Prostate gland (tissue), 2 donors: ENCODE measurements around the gene APPBP2. TPM values are rescaled to one million over a fixed set of nuclear protein-coding genes. Genes with fewer than 3 reads are reported as not detected.

ENCODE experiments used
- DNase-seq: peaks from one replicate; pipeline ENCODE4 v3.0.0-alpha.2; 2019; ENCODE audit warnings: low spot score
- H3K27ac ChIP-seq, 2 donors: fragments of 200-600 bp; sonication (generic); 2 replicates each; pipeline ENCODE4 v1.5.1; 2017 to 2019
- H3K27me3 ChIP-seq: fragments of 200-600 bp; sonication (generic); replicated peaks from 2 replicates; pipeline ENCODE4 v1.5.1; 2019; ENCODE audit not compliant: insufficient read depth
- H3K36me3 ChIP-seq, 2 donors: fragments of 200-600 bp; sonication (generic); 1 replicate in 1 of 2; 2 replicates in 1 of 2; pipeline versions ENCODE4 v1.5.1 to v1.8.1; 2017 to 2019
- H3K4me1 ChIP-seq: fragments of 200-600 bp; sonication (generic); replicated peaks from 2 replicates; pipeline ENCODE4 v1.5.1; 2019
- H3K4me3 ChIP-seq, 2 donors: fragments of 200-600 bp; sonication (generic); 2 replicates each; pipeline ENCODE4 v1.5.1; 2017 to 2019
- H3K9me3 ChIP-seq: fragments of 200-600 bp; sonication (generic); 2 replicates; pipeline ENCODE4 v1.5.1; 2017
- POLR2A ChIP-seq: fragments of 450-650 bp; IDR thresholded peaks from one replicate; pipeline ENCODE4 v1.6.1; 2016; ENCODE audit warnings: antibody characterized with exemption, mild to moderate bottlenecking
- POLR2AphosphoS5 ChIP-seq: sonication (generic); formaldehyde crosslinking; IDR thresholded peaks from one replicate; pipeline ENCODE4 v1.6.1; 2017; ENCODE audit warnings: antibody characterized with exemption
- WGBS: methylation state at CpG from one replicate; pipeline ENCODE4 v1.1.5; 2018; 5-methylcytosine and 5-hydroxymethylcytosine counted together
- intact Hi-C: fragments of 100-400 bp; cut with DNase I; formaldehyde crosslinking; loops from one replicate; pipeline ENCODE4 v1.14.2; 2022
- total RNA-seq, 2 donors: library from RNA; depleted of rRNA; stranded (reverse); fragments of >200 nt; gene quantifications; one replicate each; pipeline ENCODE4 v1.1.0, GENCODE V29; 2016
- TF ChIP-seq, protein P1 (sequence below), 4 experiments: fragments of 200-600 bp in 2 of 4; fragments of 450-650 bp in 2 of 4; sonication (generic) in 2 of 4; IDR thresholded peaks; 1 replicate in 3 of 4; 2 replicates in 1 of 4; pipeline ENCODE4 v1.5.1; 2016 to 2019; ENCODE audit warnings: antibody characterized with exemption in 4 of 4, mild to moderate bottlenecking in 2 of 4, moderate library complexity in 2 of 4

The APPBP2 gene
- total RNA-seq, 2 donors from 2014 or later = 35.7 to 50.0 TPM

DNA sequence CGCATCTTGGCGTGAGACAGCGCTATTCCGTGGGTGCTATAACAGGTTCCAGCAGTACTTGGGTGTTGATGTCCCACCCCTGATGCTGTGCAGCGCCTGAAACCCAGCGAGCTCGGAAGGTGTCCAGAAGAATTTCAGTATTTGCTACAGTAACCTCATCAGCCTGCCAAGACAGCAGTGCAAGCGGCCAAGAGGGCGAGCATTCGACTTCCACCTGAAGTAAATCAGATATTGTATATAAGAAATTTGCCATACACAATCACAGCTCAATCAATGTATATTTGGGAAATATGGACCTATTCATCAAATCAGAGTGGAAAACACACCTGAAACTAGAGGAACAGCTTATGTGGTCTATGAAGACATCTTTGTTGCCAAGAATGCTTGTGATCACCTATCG, 13.0 kb downstream of the APPBP2 start:
- intact Hi-C loops = no loop called here
- H3K36me3 ChIP-seq = no peaks in the 10 kb centered on the region

DNA sequence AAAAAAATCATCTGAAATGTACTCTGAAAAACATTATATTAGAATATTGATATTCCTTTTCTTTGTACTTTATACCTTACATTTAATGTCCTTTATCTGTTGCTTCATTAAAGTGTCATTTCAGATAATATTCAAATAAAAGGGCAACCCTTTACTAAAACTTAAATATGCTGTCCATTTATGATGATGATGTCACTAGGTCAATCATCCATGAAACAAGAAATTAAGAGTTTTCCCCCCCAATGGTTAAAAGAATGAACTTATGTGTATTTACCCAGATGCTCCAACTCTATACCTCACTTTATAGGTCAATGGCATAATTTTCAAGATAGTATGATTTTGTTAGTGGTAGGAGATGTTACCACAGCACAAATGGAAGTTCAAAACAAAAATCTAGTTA, 15.3 kb downstream of the APPBP2 start:
- Histone ChIP-seq H3K4me3 (no peak overlapping the region), H3K36me3 (no peaks in the 10 kb centered on the region), H3K9me3 (no peaks in the 10 kb centered on the region), H3K4me1 (no peaks in the 10 kb centered on the region), H3K27me3 (no peaks in the 10 kb centered on the region), H3K27ac (no peak overlapping the region)
- TF ChIP-seq, protein P1, sequence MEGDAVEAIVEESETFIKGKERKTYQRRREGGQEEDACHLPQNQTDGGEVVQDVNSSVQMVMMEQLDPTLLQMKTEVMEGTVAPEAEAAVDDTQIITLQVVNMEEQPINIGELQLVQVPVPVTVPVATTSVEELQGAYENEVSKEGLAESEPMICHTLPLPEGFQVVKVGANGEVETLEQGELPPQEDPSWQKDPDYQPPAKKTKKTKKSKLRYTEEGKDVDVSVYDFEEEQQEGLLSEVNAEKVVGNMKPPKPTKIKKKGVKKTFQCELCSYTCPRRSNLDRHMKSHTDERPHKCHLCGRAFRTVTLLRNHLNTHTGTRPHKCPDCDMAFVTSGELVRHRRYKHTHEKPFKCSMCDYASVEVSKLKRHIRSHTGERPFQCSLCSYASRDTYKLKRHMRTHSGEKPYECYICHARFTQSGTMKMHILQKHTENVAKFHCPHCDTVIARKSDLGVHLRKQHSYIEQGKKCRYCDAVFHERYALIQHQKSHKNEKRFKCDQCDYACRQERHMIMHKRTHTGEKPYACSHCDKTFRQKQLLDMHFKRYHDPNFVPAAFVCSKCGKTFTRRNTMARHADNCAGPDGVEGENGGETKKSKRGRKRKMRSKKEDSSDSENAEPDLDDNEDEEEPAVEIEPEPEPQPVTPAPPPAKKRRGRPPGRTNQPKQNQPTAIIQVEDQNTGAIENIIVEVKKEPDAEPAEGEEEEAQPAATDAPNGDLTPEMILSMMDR (IDR thresholded peaks at IDR 0.05) = no peak
- TF ChIP-seq POLR2AphosphoS5 (no peak), POLR2A (no peak)
- intact Hi-C loops = no loop called here
- no peak for DNase-seq

More for the DNA sequence above, 13.0 kb downstream of the APPBP2 start:
- Histone ChIP-seq H3K27ac (no peak overlapping the region), H3K4me1 (no peaks in the 10 kb centered on the region), H3K4me3 (no peak overlapping the region), H3K9me3 (no peaks in the 10 kb centered on the region), H3K27me3 (no peaks in the 10 kb centered on the region)
- 97% methylated on average over 11 of the region's 11 CpGs for WGBS
- TF ChIP-seq, protein P1 (IDR thresholded peaks at IDR 0.05) = no peak
- TF ChIP-seq POLR2AphosphoS5 = no peak
- no peak for TF ChIP-seq POLR2A
- no peak for DNase-seq

DNA sequence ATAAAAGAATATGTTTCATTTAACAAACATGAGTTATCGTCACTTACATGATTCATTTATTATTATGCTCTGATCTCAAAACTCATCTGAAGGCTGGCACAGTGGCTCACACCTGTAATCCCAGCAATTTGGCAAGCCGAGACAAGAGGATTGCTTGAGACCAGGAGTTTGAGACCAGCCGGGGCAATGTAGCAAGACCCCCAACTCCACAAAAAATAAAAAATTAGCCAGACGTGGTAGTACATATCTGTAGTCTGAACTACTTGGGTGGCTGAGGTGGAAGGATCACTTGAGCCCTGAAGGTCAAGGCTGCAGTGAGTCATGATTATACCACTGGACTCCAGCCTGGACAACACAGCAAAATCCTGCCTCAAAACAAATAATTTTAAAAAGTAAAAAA, 16.0 kb downstream of the APPBP2 start:
- H3K9me3 ChIP-seq = no peaks in the 10 kb centered on the region
- no peak overlapping the region for H3K4me3 ChIP-seq
- no peaks in the 10 kb centered on the region for H3K27me3 ChIP-seq
- no peaks in the 10 kb centered on the region for H3K36me3 ChIP-seq
- intact Hi-C loops = no loop called here
- 92% methylated on average over 4 of the region's 4 CpGs for WGBS
- H3K27ac ChIP-seq = no peak overlapping the region
- TF ChIP-seq POLR2AphosphoS5 (no peak), POLR2A (no peak)
- TF ChIP-seq, protein P1 (IDR thresholded peaks at IDR 0.05) = no peak
- no peaks in the 10 kb centered on the region for H3K4me1 ChIP-seq
- DNase-seq = no peak

DNA sequence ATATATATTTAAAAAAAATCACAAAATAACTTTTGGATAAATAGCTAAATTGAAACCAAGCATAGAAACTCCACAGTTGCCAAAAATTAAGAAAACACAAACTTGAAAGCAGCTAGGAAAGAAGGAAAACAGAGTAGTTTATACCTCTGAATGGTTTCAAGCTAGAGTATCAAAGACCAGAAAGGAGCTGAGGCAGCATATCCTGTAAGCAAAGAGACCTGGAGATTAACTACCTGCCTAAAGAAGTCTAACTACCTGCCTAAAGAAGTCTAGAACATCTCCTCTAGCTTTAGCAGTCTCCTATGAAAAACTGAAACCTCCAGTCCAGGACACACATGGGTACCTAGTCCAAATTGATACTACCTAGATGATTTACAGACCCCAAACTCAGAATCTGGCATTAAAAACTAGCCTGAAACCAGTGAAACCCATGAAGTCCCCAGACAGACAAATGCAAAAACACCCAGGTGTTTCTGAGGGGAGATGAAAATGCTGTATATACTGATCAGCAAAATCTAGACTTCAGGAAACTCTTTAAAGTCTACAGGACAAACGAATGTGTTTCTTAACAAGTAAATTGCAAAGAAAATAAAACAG, 17.6 kb downstream of the APPBP2 start:
- no peak overlapping the region for H3K4me3 ChIP-seq
- H3K27me3 ChIP-seq = no peaks in the 10 kb centered on the region
- no peaks in the 10 kb centered on the region for H3K9me3 ChIP-seq
- TF ChIP-seq, protein P1 (IDR thresholded peaks at IDR 0.05) = no peak
- TF ChIP-seq POLR2AphosphoS5 (no peak), POLR2A (no peak)
- WGBS = 38% methylated on average over 1 of the region's 1 CpG
- H3K36me3 ChIP-seq = no peaks in the 10 kb centered on the region
- no peak overlapping the region for H3K27ac ChIP-seq
- H3K4me1 ChIP-seq = no peaks in the 10 kb centered on the region
- no peak for DNase-seq
- intact Hi-C loops = no loop called here

DNA sequence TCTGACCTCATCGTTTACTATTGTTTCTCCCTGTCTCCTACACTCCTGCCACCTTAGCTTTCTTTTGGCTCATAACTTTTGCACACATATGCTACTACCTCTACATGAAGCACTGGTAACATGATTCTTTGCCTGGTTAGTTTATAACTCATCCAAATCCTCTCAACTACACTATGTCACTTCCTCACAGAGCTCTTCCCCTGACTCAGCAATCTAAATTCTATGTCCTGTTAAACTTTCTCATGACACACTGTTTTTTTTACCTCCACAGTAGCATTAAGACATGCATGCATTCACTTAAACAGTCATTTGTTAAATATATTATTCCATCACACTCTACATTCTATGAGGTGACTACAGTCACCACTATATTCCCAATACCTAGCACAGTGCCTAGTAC, 19.7 kb downstream of the APPBP2 start:
- TF ChIP-seq POLR2AphosphoS5 (no peak), POLR2A (no peak)
- TF ChIP-seq, protein P1 (IDR thresholded peaks at IDR 0.05) = no peak
- no peak overlapping the region for H3K27ac ChIP-seq
- H3K4me1 ChIP-seq = no peaks in the 10 kb centered on the region

More for the DNA sequence above, 19.7 kb downstream of the APPBP2 start:
- H3K9me3 ChIP-seq = no peaks in the 10 kb centered on the region
- intact Hi-C loops = no loop called here
- 93% methylated on average over 1 of the region's 1 CpG for WGBS
- H3K36me3 ChIP-seq = no peaks in the 10 kb centered on the region
- no peak for DNase-seq
- no peak overlapping the region for H3K4me3 ChIP-seq
- H3K27me3 ChIP-seq = no peaks in the 10 kb centered on the region
